ENCODE measurements around the gene CTSW. TPM values are rescaled to one million over a fixed set of nuclear protein-coding genes. Genes with fewer than 3 reads are reported as not detected.

Gene CTSW
- polyA plus RNA-seq, 3 donors, result 0.71 to 1.3 (median 0.78) TPM

DNA sequence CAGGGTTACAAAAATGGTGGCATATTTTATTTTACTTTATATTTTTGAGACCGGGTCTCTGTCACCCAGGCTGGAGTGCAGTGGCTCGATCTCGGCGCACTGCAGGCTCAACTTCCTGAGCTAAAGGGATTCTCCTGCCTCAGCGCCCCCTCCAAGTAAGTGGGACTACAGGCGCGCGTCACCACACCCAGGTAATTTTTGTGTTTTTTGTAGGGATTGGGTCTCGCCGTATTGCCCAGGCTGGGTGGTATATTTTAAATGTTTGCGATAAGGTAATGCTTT lies 21.2 kb downstream of the CTSW start:
- Histone ChIP-seq H3K79me2 (ENCODE audit: insufficient read depth, low read length) (peaks cover 4% of the 10 kb centered on the region), H3K4me2 (replicated peaks; ENCODE audit: extremely low read depth, low read length, poor library complexity, severe bottlenecking) (peak overlapping the region; percentile 96), H3K36me3 (replicated peaks in 1 of 2; ENCODE audit: control insufficient read depth in 1 of 2, insufficient read depth in 2 of 2, low read length in 2 of 2) (peaks cover 0 to 5% of the 10 kb centered on the region in 2 donors), H4K20me1 (ENCODE audit: insufficient read depth, low read length) (peaks cover 5% of the 10 kb centered on the region), H3K27ac (ENCODE audit: low read depth in 1 of 2, low read length in 2 of 2) (peak overlapping the region; percentile 1 to 59), H3K4me3 (replicated peaks in 1 of 3; ENCODE audit: low read depth in 2 of 3, low read length in 3 of 3) (peak overlapping the region in 1 of 3 experiments; percentile 92), H2AFZ (ENCODE audit: insufficient read depth, low read depth, low read length, poor library complexity, severe bottlenecking) (peak overlapping the region; percentile 63), H3K4me1 (ENCODE audit: control insufficient read depth in 1 of 2, insufficient read depth in 2 of 2, low read length in 2 of 2) (peaks cover 22 to 28% of the 10 kb centered on the region in 2 donors), H3K9me3 (replicated peaks in 1 of 2; ENCODE audit: control insufficient read depth in 1 of 2, insufficient read depth in 1 of 2, low read length in 2 of 2) (no peaks in the 10 kb centered on the region), H3K9ac (ENCODE audit: insufficient read depth, low read length, poor library complexity, severe bottlenecking) (peak overlapping the region; percentile 86), H3K27me3 (ENCODE audit: control insufficient read depth in 2 of 2, insufficient read depth in 2 of 2, low read length in 2 of 2) (no peaks in the 10 kb centered on the region)
- TF ChIP-seq, protein P1, sequence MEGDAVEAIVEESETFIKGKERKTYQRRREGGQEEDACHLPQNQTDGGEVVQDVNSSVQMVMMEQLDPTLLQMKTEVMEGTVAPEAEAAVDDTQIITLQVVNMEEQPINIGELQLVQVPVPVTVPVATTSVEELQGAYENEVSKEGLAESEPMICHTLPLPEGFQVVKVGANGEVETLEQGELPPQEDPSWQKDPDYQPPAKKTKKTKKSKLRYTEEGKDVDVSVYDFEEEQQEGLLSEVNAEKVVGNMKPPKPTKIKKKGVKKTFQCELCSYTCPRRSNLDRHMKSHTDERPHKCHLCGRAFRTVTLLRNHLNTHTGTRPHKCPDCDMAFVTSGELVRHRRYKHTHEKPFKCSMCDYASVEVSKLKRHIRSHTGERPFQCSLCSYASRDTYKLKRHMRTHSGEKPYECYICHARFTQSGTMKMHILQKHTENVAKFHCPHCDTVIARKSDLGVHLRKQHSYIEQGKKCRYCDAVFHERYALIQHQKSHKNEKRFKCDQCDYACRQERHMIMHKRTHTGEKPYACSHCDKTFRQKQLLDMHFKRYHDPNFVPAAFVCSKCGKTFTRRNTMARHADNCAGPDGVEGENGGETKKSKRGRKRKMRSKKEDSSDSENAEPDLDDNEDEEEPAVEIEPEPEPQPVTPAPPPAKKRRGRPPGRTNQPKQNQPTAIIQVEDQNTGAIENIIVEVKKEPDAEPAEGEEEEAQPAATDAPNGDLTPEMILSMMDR (IDR thresholded peaks at IDR 0.05), result no peak
- Mint-ChIP-seq H3K9me3 (no peaks in the 10 kb centered on the region), H3K27ac (peak overlapping the region; percentile 81 to 92 (median 88)), H3K4me3 (peak overlapping the region; percentile 59 to 72), H3K4me1 (peaks cover 16% of the 10 kb centered on the region), H3K36me3 (peaks cover 6 to 9% of the 10 kb centered on the region in 2 donors), H3K27me3 (ENCODE audit: low read depth in 3 of 3) (peaks cover 0 to 5% (median 4%) of the 10 kb centered on the region in 3 donors)
- no peak for DNase-seq
- intact Hi-C loops (cut with micrococcal nuclease), result loop anchor here in 1 of 2 donors (1.0 to 2.0 kb wide), 2 partner anchors 11 to 18 kb away; partner anchors contain the start of genes C11orf68, CCDC85B and DRAP1
- 90% methylated on average over 2 of the region's 11 CpGs for WGBS (ENCODE audit: insufficient coverage)

DNA sequence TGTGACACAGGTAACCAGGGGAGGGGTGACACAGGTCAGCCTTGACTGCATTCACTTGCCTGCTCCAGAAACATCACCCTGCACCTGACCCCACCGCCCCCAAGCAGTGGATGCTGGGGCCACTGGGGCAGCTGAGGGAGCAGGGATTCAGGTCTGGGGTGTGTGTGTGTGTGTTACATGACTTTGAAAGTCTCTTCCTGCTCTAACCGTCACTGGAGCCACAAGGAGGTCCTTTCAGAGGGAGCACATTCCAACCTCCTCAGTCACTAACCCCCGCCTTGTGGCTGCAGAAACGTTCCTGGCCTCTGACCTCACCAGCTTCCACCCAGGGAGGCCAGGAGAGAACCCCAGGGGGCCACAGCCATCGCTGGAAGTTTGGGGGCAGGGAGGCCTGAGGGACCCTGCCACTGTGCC lies 23.4 kb downstream of the CTSW start:
- no peaks in the 10 kb centered on the region for H3K9me3 Mint-ChIP-seq
- H3K4me3 Mint-ChIP-seq, result no peak overlapping the region
- peaks cover 3% of the 10 kb centered on the region for H3K79me2 ChIP-seq (ENCODE audit: insufficient read depth, low read length)
- H3K27me3 ChIP-seq (ENCODE audit: control insufficient read depth in 2 of 2, insufficient read depth in 2 of 2, low read length in 2 of 2), result no peaks in the 10 kb centered on the region
- intact Hi-C loops (cut with micrococcal nuclease), result no loop called here
- no peak overlapping the region for H3K4me3 ChIP-seq (replicated peaks in 1 of 3; ENCODE audit: low read depth in 2 of 3, low read length in 3 of 3)
- no peak overlapping the region for H3K4me2 ChIP-seq (replicated peaks; ENCODE audit: extremely low read depth, low read length, poor library complexity, severe bottlenecking)
- peaks cover 16% of the 10 kb centered on the region for H3K4me1 Mint-ChIP-seq
- WGBS (ENCODE audit: insufficient coverage), result 4% methylated on average over 4 of the region's 5 CpGs
- H3K9me3 ChIP-seq (replicated peaks in 1 of 2; ENCODE audit: control insufficient read depth in 1 of 2, insufficient read depth in 1 of 2, low read length in 2 of 2), result no peaks in the 10 kb centered on the region
- no peaks in the 10 kb centered on the region for H3K36me3 Mint-ChIP-seq
- peaks cover 22 to 28% of the 10 kb centered on the region in 2 donors for H3K4me1 ChIP-seq (ENCODE audit: control insufficient read depth in 1 of 2, insufficient read depth in 2 of 2, low read length in 2 of 2)
- H3K36me3 ChIP-seq (replicated peaks in 1 of 2; ENCODE audit: control insufficient read depth in 1 of 2, insufficient read depth in 2 of 2, low read length in 2 of 2), result no peaks in the 10 kb centered on the region
- no peak overlapping the region for H3K27ac ChIP-seq (ENCODE audit: low read depth in 1 of 2, low read length in 2 of 2)
- peaks cover 0 to 10% (median 4%) of the 10 kb centered on the region in 3 donors for H3K27me3 Mint-ChIP-seq (ENCODE audit: low read depth in 3 of 3)
- no peak for DNase-seq
- TF ChIP-seq, protein P1 (IDR thresholded peaks at IDR 0.05), result no peak
- H3K27ac Mint-ChIP-seq, result no peak overlapping the region
- no peak overlapping the region for H3K9ac ChIP-seq (ENCODE audit: insufficient read depth, low read length, poor library complexity, severe bottlenecking)
- peaks cover 5% of the 10 kb centered on the region for H4K20me1 ChIP-seq (ENCODE audit: insufficient read depth, low read length)
- no peak overlapping the region for H2AFZ ChIP-seq (ENCODE audit: insufficient read depth, low read depth, low read length, poor library complexity, severe bottlenecking)
